Measurements from ENCODE around the gene TXN2. TPM values are rescaled to one million over a fixed set of nuclear protein-coding genes. Genes with fewer than 3 reads are reported as not detected.

The TXN2 gene
- polyA plus RNA-seq, 1 experiment, result 157 TPM

- peaks cover 5% of the 10 kb centered on the region; the same call in 1 of the 2 replicates for H3K9me3 ChIP-seq (ENCODE audit: control insufficient read depth, insufficient read depth, low read length)
- no peaks in the 10 kb centered on the region for H3K27me3 ChIP-seq (ENCODE audit: control insufficient read depth, insufficient read depth, low read length)
- peak; percentile 94 for DNase-seq (ENCODE audit: low read depth, low spot score)
- POLR2A ChIA-PET, result interaction anchor here (0.6 to 6.9 kb wide), 17 partner anchors 10 to 166 kb away, joined by 3 to 88 read pairs (median 3); partner anchors contain the start of genes FOXRED2 and MYH9
- no peak for TF ChIP-seq CTCF (IDR thresholded peaks at IDR 0.05; ENCODE audit: low read depth, low read length)
- peak overlapping the region; percentile 99 for H3K27ac ChIP-seq (ENCODE audit: low read depth, low read length)
- H3K4me3 ChIP-seq (ENCODE audit: low read depth, low read length), result peak overlapping the region; percentile 32; the same call in 1 of the 2 replicates
- CTCF ChIA-PET, result no interaction called here
These were observed 13.5 kb downstream of the TXN2 start for GRCh38 chr22:36467946-36468345.

GRCh38 chr22:36467042-36467810, 14.2 kb downstream of the TXN2 start:
- no peak for TF ChIP-seq CTCF (IDR thresholded peaks at IDR 0.05; ENCODE audit: low read depth, low read length)
- DNase-seq (ENCODE audit: low read depth, low spot score), result no peak
- no peaks in the 10 kb centered on the region for H3K27me3 ChIP-seq (ENCODE audit: control insufficient read depth, insufficient read depth, low read length)
- peak overlapping the region; percentile 99 for H3K27ac ChIP-seq (ENCODE audit: low read depth, low read length)
- POLR2A ChIA-PET, result interaction anchor here (0.8 to 6.9 kb wide), 15 partner anchors 9 to 165 kb away, joined by 3 to 88 read pairs (median 3); partner anchors contain the start of gene MYH9
- CTCF ChIA-PET, result no interaction called here
- H3K9me3 ChIP-seq (ENCODE audit: control insufficient read depth, insufficient read depth, low read length), result peaks cover 5% of the 10 kb centered on the region; the same call in 1 of the 2 replicates
- H3K4me3 ChIP-seq (ENCODE audit: low read depth, low read length), result no peak overlapping the region

GRCh38 chr22:36466258-36466657, 15.2 kb downstream of the TXN2 start:
- CTCF ChIA-PET, result no interaction called here
- no peaks in the 10 kb centered on the region for H3K27me3 ChIP-seq (ENCODE audit: control insufficient read depth, insufficient read depth, low read length)
- POLR2A ChIA-PET, result interaction anchor here (0.7 to 6.9 kb wide), 5 partner anchors 11 to 133 kb away, joined by 3 to 88 read pairs (median 4); partner anchors contain the start of gene MYH9
- peaks cover 5% of the 10 kb centered on the region; the same call in 1 of the 2 replicates for H3K9me3 ChIP-seq (ENCODE audit: control insufficient read depth, insufficient read depth, low read length)
- no peak for DNase-seq (ENCODE audit: low read depth, low spot score)
- TF ChIP-seq CTCF (IDR thresholded peaks at IDR 0.05; ENCODE audit: low read depth, low read length), result no peak
- peak overlapping the region; percentile 99 for H3K27ac ChIP-seq (ENCODE audit: low read depth, low read length)
- H3K4me3 ChIP-seq (ENCODE audit: low read depth, low read length), result no peak overlapping the region

- H3K27ac ChIP-seq (ENCODE audit: low read depth, low read length), result peak overlapping the region; percentile 99
- CTCF ChIA-PET, result no interaction called here
- no peak for TF ChIP-seq CTCF (IDR thresholded peaks at IDR 0.05; ENCODE audit: low read depth, low read length)
- peak; percentile 83 for DNase-seq (ENCODE audit: low read depth, low spot score)
- H3K27me3 ChIP-seq (ENCODE audit: control insufficient read depth, insufficient read depth, low read length), result no peaks in the 10 kb centered on the region
- POLR2A ChIA-PET, result interaction anchor here (0.7 to 6.9 kb wide), 6 partner anchors 11 to 132 kb away, joined by 3 to 88 read pairs (median 4); partner anchors contain the start of gene MYH9
- no peak overlapping the region for H3K4me3 ChIP-seq (ENCODE audit: low read depth, low read length)
- H3K9me3 ChIP-seq (ENCODE audit: control insufficient read depth, insufficient read depth, low read length), result peaks cover 5% of the 10 kb centered on the region; the same call in 1 of the 2 replicates
These were observed 16.0 kb downstream of the TXN2 start for GRCh38 chr22:36465232-36466021.
